Upper lobe of right lung (tissue), 1 donor: ENCODE data around the gene AHI1. TPM values are rescaled to one million over a fixed set of nuclear protein-coding genes. Genes with fewer than 3 reads are reported as not detected.

Experiments used
- ATAC-seq: fragments of 200-7000 bp; cut with Tn5 transposase; one replicate; pipeline ENCODE4 v1.9.1; 2020; ENCODE audit warnings: mild to moderate bottlenecking, moderate library complexity
- DNase-seq: peaks from one replicate; pipeline ENCODE4 v3.0.0-alpha.2; 2020
- H3K27ac ChIP-seq: fragments of 200-600 bp; one replicate; pipeline ENCODE4 v1.8.0; 2022
- H3K27me3 ChIP-seq: fragments of 200-600 bp; one replicate; pipeline ENCODE4 v1.8.0; 2022; ENCODE audit warnings: mild to moderate bottlenecking
- H3K36me3 ChIP-seq: fragments of 200-600 bp; one replicate; pipeline ENCODE4 v1.8.0; 2022
- H3K4me1 ChIP-seq: fragments of 200-600 bp; one replicate; pipeline ENCODE4 v1.8.0; 2022
- H3K4me3 ChIP-seq: fragments of 200-600 bp; one replicate; pipeline ENCODE4 v1.8.0; 2022; ENCODE audit warnings: mild to moderate bottlenecking
- H3K9me3 ChIP-seq: fragments of 200-600 bp; one replicate; pipeline ENCODE4 v1.8.0; 2022
- intact Hi-C: fragments of 100-400 bp; cut with DNase I; formaldehyde crosslinking; loops from one replicate; pipeline ENCODE4 v1.11.0; 2022
- long read RNA-seq: library from polyadenylated mRNA; unstranded; transcript quantifications from one replicate; pipeline ENCODE4 v2.0.0, GENCODE V29; 2021
- total RNA-seq: library from RNA; stranded (reverse); fragmentation: NEBNext Ultra II Directional; extraction: Animal tissue kit (Norgen Biotek cat#: 25700); gene quantifications from one replicate; pipeline ENCODE4 v1.2.1, GENCODE V29; 2021
- TF ChIP-seq, protein P1 (sequence below): fragments of 200-600 bp; IDR thresholded peaks from one replicate; pipeline ENCODE4 v1.8.0; 2022; ENCODE audit warnings: antibody characterized with exemption
- donor health status: DM: no; HTN: yes; CAD: no; lungs with severe emphysema.

Gene AHI1
- 33.4 TPM for total RNA-seq
- long read RNA-seq, full-length matches to known transcripts = 2 of 20 reads
- long read RNA-seq, partial matches to known transcripts = 11 of 20 reads
- long read RNA-seq, other reads (novel, unspliced or antisense) = 7 of 20 reads

GRCh38 chr6:135497412-135498184 is at the start of gene AHI1:
Gene AHI1, minus strand, starts transcription at chr6:135497740. Its CDS starts 5,503 bp downstream, at chr6:135492237.
- Histone ChIP-seq H3K4me1 (peaks cover 15% of the 10 kb centered on the region), H3K27me3 (no peaks in the 10 kb centered on the region), H3K27ac (peak within 1 kb of the TSS; percentile 99), H3K36me3 (no peaks in the 10 kb centered on the region), H3K9me3 (no peaks in the 10 kb centered on the region), H3K4me3 (peak within 1 kb of the TSS; percentile 90)
- ATAC-seq = peak; percentile 97
- DNase-seq = peak; percentile 98
- TF ChIP-seq, protein P1, sequence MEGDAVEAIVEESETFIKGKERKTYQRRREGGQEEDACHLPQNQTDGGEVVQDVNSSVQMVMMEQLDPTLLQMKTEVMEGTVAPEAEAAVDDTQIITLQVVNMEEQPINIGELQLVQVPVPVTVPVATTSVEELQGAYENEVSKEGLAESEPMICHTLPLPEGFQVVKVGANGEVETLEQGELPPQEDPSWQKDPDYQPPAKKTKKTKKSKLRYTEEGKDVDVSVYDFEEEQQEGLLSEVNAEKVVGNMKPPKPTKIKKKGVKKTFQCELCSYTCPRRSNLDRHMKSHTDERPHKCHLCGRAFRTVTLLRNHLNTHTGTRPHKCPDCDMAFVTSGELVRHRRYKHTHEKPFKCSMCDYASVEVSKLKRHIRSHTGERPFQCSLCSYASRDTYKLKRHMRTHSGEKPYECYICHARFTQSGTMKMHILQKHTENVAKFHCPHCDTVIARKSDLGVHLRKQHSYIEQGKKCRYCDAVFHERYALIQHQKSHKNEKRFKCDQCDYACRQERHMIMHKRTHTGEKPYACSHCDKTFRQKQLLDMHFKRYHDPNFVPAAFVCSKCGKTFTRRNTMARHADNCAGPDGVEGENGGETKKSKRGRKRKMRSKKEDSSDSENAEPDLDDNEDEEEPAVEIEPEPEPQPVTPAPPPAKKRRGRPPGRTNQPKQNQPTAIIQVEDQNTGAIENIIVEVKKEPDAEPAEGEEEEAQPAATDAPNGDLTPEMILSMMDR = no peak
- intact Hi-C loops = no loop called here

DNA sequence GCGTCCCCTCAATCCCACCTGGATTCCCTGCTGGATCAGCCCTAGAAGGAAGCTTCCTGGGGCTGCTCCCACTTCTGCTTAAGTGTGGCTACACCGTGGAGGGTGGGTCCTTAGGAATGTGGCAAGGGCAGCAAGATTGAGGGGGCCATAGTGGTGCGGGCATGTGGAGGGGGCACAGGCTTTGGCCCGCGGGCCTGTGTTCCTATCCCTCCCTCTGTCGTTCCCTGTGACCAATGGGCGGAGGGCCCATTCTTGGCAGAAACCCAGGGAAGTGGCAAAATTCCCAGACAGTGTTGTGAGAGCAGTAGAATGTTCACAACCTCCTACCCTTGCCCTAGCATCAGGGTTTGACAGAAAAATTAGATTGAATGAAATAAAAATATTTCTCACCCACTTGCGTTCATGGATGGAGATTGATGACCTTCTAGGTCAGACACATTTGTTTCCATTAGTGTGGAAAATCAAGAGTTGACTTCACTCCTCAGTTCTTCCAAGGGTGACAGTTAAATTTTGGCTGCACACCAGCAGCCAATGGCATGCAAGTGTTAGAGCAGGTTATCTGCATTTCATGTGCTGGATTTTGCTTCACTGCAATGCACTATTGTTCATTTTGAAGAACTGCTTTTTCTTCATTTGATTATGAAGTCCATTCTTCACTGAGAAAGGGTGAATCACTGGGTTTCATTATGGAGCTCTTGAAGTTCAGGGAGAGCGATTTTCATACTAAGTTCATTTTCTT is 49.3 kb upstream of the AHI1 start:
- TF ChIP-seq, protein P1 = no peak
- intact Hi-C loops = no loop called here

GRCh38 chr6:135546206-135546605 is 48.7 kb upstream of the AHI1 start:
- TF ChIP-seq, protein P1 = no peak
- Histone ChIP-seq H3K4me3 (no peak overlapping the region), H3K27me3 (no peaks in the 10 kb centered on the region), H3K27ac (no peak overlapping the region), H3K4me1 (no peaks in the 10 kb centered on the region), H3K36me3 (no peaks in the 10 kb centered on the region), H3K9me3 (no peaks in the 10 kb centered on the region)
- ATAC-seq = no peak
- intact Hi-C loops = no loop called here
- DNase-seq = no peak

More for the DNA sequence above, 49.3 kb upstream of the AHI1 start:
- Histone ChIP-seq H3K36me3 (no peaks in the 10 kb centered on the region), H3K4me3 (no peak overlapping the region), H3K4me1 (no peaks in the 10 kb centered on the region), H3K27ac (no peak overlapping the region), H3K27me3 (no peaks in the 10 kb centered on the region), H3K9me3 (no peaks in the 10 kb centered on the region)
- peak; percentile 12 for ATAC-seq
- DNase-seq = no peak

GRCh38 chr6:135540207-135540840 is 42.8 kb upstream of the AHI1 start:
- no peak overlapping the region for H3K4me3 ChIP-seq
- H3K36me3 ChIP-seq = no peaks in the 10 kb centered on the region
- H3K9me3 ChIP-seq = no peaks in the 10 kb centered on the region
- DNase-seq (no peak), ATAC-seq (no peak)
- no peak overlapping the region for H3K27ac ChIP-seq
- TF ChIP-seq, protein P1 = no peak
- intact Hi-C loops = no loop called here
- H3K4me1 ChIP-seq = peaks cover 8% of the 10 kb centered on the region
- H3K27me3 ChIP-seq = no peaks in the 10 kb centered on the region

DNA sequence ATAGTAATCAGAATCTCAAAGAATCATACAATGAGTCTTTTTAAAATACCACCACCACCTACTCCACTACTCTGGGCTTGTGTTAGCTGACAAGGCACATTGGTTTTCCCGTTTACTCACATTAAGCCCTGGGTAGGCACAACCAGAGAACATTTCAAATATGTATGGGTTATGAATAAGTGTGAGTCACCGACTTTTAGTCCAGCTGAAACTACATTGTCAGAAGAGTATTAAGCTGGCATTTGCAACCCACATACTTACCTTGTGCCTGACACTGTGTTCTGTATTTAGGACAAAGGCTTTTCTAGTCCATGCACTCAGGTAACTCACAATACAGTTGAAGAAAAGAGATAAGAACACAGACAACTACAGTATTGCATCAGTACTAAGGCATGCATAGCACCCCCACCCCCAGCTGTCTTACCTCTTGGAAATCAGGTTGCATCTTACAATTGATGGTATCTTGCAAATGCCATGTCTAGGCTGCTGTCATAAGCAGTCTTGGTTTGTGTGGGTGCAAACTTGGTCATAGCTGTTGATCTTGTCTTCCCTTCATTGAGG is 40.3 kb upstream of the AHI1 start:
- intact Hi-C loops = no loop called here
- no peak for DNase-seq
- no peak overlapping the region for H3K4me3 ChIP-seq
- no peaks in the 10 kb centered on the region for H3K9me3 ChIP-seq
- no peaks in the 10 kb centered on the region for H3K27me3 ChIP-seq
- no peaks in the 10 kb centered on the region for H3K36me3 ChIP-seq
- TF ChIP-seq, protein P1 = no peak
- H3K4me1 ChIP-seq = peaks cover 8% of the 10 kb centered on the region
- no peak overlapping the region for H3K27ac ChIP-seq
- no peak for ATAC-seq
